ENCODE measurements around the gene INTS15.
A peak's percentile ranks its signal among the peaks of the same experiment; 100 is the strongest.
"Not testable (repeated sequence)": the region's sequence is repeated elsewhere in the genome, so short reads cannot be mapped to it uniquely, and the experiment has no call there.

The INTS15 gene

DNA sequence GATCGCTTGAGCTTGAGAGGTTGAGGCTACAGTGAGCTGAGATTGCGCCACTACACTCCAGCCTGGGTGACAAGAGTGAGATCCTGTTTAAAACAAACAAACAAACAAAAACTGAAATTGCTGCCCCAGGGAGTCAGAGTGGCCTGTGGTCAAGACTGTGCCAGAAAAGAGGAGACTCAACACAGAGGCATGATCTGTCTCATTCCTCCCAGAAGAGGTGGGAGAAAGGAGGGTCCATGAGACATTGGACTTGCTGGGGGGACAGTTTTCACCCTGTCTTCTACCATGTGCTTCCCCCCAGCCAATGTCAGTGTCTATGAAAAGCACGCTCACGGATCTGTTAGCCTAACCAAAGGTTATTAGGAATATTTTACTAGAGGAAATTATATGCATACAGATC lies 28.8 kb downstream of the INTS15 start:
- DNase-seq (ENCODE audit: low read depth): no peak

DNA sequence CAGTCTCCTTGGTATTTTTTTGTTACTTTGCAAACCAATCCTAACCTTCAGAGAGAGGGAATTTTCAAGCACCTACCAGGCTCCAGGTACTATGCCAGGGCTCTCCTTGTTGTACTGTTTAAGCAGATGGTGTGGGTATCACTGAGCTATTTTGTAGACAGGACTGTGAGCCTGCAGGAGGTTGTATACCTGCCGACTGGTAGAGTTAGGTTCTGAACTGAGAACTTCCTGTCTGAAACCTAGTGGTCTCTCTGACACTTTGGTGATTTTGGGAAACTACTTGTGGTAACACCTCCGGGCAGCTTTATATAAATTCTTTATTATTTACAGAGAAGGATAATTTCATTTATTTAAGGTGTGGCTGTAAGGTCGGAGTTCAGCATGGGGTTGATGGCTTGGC lies 30.1 kb downstream of the INTS15 start:
- DNase-seq (ENCODE audit: low read depth): no peak

DNA sequence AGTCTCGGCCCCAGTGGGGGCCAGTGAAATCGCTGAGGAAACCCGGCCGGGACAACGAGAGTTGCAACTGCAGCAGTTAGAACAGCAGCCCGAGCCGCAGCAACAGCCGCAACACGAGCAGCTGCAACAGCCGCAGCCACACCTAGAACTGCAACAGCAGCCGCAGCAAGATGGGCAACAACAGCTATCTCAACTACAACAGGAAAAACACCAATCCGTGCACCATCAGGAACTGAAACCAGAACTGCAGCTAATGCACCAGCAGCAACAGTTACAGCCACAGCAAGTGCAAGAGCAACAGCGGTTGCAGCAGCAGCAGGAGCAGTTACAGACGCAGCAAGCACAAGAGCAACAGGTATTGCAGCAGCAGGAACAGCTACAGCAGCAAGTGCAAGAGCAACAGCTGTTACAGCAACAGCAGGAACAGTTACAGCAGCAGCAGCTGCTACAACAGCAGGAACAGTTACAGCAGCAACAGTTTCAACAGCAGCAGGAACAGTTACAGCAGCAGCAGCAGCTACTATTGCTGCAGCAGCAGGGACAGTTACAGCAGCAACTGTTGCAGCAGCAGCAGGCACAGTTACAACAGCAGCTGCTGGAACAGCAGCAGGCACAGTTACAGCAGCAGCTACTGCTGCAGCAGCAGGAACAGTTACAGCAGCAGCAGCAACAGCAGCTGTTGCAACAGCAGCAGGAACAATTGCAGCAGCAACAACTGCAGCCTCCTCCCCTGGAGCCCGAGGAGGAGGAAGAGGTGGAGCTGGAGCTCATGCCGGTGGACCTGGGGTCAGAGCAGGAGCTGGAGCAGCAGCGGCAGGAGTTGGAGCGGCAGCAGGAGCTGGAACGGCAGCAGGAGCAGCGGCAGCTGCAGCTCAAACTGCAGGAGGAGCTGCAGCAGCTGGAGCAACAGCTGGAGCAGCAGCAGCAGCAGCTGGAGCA lies 31.6 kb downstream of the INTS15 start:
- no peak for DNase-seq (ENCODE audit: low read depth)

DNA sequence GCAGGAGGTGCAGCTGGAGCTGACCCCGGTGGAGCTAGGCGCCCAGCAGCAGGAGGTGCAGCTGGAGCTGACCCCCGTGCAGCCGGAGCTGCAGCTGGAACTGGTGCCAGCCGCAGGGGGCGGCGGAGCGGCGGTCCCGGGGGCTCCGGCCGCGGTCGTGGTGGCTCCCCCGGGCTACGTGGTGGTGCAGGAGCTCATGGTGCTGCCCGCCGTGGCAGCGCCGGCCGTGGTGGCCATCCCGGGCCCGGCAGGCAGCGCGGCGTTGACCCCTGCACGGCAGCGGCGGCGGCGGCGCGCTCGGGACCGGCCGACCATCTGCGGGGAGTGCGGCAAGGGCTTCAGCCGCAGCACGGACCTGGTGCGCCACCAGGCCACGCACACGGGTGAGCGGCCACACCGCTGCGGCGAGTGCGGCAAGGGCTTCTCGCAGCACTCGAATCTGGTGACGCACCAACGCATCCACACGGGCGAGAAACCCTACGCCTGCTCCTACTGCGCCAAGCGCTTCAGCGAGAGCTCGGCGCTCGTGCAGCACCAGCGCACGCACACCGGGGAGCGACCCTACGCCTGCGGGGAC lies 32.4 kb downstream of the INTS15 start:
- DNase-seq (ENCODE audit: low read depth): no peak

DNA sequence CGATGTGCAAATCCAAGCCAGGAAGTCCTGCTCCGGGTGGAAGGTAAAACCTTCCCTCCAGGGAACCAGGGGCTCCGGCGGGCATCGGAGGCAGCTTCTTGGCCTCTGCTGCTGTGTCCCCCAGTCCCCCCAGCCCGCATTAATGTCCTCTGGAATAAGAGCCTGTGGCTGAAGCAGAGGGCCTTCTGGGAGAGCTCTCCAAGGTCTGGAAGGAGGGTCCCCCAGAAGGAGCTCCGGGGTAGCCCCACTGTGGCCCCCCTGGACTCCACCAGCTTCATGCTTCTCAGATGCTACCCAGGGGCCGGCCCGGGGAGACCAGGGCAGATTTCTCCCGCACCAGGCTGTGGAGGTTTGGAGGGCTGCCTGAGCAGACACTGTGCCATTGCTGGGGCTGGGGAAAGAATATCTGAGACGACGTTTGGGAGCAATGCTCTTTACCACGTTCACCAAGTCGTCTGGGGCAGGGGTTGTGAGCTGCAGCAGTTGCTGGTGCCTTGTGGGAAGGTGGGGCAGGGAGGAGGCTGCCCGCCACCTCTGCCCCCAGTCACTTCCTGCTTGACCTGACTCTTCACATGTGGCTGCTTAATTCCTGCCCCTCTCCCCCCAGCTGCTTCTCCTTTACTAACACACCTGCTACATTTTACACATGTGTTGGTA lies 33.9 kb downstream of the INTS15 start:
- DNase-seq (ENCODE audit: low read depth): no peak

DNA sequence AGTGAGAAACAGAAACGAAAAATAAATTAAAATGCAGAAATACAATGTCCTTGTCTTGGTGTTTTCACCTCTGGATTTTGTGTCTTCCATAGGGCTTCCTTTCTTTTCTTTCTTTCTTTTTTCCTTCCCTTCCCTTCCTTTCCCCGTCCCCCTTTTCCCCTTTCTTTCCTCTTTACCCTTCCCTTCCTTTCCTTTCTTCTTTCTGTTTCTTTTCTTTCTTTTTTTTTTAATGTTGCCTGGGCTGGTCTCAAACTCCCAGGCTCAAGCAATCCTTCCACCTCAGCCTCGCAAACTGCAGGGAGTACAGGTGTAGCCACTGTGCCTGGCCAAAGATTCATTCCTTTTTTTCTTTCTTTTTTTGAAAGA lies 34.4 kb downstream of the INTS15 start:
- DNase-seq (ENCODE audit: low read depth): no peak

DNA sequence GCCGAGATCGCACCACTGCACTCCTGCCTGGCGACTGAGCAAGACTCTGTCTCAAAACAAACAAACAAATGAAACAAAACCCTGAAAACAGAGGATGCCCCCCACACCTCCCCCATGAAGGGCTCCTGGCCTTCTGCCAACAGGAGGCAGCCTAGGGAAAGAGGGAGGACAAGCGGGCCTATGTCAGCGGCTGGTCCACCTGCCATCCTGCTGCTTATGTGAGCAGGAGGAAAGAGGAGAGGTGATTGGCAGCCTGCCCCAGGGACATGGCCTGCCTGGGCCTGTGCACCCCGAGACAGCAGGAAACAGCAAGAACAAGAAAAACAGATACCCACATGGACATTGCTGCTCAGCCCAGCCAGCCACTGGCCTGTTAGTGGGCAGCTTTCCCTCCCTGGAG lies 38.2 kb downstream of the INTS15 start:
- DNase-seq (ENCODE audit: low read depth): no peak

DNA sequence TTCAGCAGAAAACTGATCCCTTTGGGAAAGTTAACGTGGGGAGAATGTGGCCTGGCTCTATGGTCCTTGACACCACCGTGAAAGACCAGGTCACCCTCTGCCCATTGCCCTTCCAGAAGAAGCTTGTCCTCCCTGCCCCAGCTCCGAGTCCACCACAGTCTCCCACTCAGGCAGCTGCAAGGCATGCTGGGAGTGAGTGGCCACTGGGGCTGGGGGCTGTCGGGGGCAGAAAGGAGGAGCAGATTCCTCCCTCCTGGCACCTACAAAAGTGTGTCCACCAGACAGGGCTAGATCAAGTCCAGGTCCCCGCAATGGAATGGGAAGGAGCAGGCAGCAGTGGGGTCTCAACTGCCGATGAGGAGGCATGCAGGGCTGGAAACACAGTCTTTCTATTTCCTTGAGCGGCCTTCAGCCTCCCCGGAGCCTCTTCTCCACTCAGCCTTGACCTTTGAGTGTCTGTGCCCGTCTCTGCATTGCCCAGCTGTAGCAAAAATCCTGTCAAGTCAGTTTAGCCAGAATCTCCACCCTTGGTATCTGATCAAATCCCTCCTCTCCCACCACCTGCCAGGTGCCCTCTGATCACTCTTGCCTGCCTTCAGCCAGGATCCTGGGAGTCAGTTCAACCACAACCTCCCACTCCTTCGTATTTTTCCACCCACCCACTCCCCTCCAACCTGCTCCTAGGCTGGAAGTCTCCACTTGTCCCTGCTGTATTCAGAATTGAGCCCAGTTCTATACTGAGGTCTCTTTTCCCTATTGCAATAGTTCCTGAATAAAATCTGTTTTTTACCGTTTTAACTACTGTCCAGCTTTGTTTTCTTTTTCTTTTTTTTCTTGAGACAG lies 40.4 kb downstream of the INTS15 start:
- DNase-seq (ENCODE audit: low read depth): no peak

DNA sequence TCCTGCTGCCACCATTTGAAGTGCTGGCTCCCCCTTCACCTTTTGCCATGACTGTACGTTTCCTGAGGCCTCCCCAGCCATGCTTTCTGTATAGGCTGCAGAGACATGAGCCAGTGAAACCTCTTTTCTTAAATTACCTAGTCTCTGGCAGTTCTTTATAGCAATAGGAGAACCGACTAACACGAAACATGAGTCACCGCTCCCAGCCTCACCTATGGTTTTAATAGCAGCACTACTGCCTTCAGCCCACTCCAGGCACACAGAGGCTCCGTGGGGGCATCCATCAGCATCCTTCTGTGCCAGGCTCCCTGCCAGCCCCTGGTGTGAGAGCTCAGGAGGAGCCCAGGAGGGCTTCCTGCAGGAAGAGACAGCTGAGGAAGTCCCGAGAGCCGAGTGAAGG lies 41.8 kb downstream of the INTS15 start:
- DNase-seq (ENCODE audit: low read depth): no peak

DNA sequence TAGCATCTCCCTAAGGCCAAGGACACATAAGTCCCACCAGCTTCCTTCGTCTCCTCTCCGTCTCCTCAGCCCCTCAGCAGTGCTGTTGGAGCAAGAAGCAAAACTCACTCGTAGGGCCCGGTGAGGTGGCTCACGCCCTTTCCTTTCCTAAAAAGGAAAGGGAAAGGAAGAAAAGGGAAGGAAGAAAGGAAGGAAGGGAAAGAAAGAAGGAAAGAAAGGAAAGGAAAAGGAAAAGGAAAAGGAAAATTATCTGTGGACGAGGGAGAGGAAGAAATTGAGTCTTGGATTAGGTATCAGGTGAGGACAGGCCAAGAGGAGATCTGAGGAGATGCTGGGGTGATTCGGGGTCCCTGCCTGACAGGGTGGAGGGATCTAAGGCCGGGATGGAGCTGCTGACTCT lies 44.2 kb downstream of the INTS15 start:
- DNase-seq (ENCODE audit: low read depth): no peak

DNA sequence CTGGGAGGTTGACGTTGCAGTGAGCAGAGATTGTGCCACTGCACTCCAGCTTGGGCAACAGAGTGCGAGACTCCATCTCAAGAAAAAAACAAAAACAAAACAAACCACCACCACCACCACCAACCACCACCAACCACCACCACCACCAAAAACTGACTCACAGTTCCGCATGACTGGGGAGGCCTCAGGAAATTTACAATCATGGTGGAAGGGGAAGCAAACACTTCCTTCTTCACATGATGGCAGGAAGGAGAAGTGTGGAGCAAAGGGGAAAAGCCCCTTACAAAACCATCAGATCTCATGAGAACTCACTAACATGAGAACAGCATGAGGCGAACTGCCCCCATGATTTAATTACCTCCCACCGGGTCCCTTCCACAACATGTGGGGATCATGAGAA lies 45.1 kb downstream of the INTS15 start:
- DNase-seq (ENCODE audit: low read depth): not testable (repeated sequence)

DNA sequence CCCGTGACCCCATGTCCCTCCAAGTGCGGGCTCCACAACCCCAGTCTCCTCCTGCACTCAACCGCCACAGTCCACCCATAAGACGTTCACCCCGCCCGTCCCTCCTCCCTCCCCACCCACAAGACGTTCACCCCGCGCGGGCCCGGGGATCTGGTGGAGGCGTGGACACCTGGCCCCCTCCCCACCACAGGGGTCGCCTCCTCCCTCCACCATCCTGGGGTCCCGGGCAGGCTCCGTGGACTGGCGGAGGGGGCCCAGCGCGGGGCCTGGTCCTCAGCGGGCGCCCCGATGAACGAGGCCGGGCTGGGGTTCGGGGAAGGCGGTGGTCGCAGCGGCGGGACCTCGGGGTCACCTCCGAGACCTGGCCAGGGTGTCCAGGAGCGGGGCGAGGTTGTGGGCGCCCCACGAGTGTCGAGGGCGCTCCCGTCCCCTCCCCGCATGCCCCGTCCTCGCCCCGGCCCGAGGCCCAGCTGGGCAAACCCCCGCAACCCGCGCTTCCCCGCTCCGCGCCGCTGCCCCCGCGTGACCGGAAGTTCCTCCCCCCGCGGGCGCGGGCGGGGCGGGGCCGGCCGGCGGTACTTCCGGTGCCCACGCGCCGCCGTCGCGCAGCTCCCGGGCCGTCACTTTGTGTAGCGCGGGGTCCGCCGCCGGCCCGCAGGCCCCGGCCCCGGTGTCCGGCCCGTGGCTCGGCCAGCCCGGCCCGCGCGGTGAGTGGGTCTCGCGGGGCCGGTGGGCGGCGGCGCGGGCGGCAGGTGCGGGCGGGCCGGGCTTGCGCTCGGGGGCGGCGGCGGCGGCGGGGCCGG lies 47.1 kb downstream of the INTS15 start, which contains the start of gene ZNF316:
Gene ZNF316 (plus strand): TSS at position 578 of the 803 bp plus-strand sequence. CDS start 5,092 bp downstream, outside the sequence.
- DNase-seq (ENCODE audit: low read depth): peak; percentile 38

DNA sequence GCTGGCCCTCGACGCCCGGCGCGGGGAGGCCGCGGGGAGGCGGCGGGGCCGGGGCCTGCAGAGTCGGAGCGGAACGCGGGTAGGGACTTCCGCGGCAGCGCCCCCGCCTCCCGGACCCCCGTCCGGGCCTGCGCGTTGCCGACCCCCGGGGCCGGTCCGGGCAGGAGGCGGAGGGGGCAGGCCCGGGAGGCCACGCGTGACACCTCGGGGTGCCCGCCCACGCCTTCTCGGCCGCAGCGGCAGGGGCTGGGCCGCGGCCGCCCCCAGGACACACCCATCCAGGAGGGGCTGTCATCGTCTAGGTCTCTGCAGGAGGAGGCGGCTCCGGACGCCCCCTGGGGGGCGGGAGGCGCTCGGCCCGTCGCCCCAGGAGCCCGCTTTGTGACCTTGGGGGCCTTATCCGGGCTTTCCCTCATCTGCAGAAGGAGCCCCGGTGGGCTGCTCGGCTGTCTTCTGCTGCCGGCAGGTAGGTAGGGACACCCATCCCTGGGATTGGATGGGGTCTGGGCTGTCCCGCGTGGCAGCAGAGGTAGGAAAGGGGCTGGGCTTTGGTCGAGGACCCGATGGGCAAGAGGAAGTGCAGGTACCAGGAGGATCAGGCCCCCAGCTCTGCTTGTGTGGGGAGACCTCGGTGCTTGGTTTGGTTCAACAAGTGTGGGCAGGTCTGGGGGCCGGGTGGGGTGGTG lies 47.9 kb downstream of the INTS15 start:
- DNase-seq (ENCODE audit: low read depth): peak; percentile 55

DNA sequence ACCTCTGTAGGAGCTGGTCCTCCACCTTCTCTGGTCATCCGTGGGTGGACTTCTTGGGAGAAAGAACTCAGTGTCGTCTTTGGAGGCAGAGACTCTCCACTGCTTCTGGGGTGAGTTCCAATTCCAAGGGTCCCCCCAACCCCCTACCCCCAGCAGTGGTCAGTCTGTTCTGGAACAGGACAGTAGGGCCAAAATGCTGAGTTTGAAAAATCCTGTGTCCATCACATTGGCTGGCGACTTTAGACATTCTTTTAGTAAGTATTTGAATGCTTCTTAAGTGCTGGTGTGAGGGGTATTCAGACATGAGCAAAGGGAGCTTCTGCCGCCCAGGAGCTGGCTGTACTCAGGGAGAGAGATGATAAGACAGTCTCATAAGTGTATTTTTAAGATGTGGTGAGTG lies 49.2 kb downstream of the INTS15 start:
- no peak for DNase-seq (ENCODE audit: low read depth)

DNA sequence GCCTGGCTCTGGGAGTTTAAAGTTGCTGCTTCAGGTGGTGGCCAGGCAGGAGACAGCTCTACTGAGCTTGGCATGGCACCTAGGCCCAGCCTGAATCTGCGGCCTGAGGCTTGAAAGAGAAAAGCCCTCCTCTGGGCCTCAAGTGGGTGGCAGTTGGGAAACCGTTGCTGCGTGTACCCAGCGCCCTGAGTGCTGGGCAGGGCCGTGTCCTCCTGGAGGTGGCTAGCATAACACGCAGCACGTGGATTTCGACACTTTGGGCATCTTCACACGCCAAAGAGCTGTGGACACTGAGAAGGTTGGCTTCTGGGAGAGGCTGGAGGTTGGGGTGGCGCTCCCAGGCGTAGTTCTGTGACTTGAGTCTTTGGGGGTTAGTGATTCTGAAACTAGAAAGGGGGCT lies 49.8 kb downstream of the INTS15 start:
- no peak for DNase-seq (ENCODE audit: low read depth)

DNA sequence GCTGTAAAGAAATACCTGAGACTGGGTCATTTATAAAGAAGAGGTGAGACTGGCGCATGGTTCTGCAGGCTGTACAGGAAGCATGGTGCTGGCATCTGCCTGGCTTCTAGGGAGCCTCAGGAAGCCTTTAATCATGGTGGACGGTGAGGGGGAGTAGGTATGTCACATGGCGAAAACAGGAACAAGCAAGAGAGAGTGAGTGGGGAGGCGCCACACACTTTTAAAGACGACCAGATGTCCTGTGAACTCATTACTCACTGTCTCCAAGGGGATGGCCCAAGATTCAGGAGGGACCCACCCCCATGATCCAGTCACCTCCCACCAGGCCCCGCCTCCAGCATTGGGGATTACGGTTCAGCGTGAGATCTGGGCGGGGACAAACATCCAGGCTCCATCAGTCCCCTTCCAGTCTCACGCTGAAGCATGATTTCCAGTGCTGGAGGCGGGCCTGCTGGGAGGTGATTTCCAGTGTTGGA lies 50.5 kb downstream of the INTS15 start:
- no peak for DNase-seq (ENCODE audit: low read depth)

DNA sequence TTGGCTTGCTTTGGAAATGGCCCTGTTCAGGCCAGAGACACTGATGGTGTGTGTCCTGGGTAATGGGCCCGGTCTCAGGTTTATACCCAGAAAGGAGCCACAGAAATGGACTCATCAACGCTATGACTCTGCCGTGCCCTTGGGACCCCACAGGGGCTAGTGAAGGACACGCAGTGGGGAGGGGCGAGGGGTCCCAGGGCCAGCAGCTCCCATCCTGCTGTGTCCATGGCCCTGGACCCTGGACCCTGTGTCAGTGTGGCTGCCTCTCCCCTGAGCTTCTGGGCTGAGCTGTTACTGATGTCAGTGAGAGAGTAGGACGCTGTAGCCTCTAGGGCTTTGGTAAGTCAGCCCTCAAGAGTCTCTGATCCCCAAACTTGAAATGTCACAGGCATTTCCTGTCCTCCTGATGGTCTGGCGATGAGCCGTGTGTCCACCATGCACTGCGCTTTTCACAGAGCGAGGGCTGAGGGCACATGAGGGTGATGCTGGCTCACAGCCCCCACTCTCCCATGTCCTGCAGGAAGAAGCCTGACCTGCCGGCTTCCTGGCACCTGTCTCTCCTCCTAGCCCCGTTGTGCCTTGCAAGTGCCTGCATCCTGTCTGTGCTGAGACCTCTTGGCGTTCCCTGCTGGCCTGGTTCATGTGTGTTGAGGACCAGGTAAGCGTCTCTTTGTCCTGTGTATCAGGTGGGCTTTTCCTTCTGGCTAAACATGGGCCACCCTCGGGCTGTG lies 51.6 kb downstream of the INTS15 start:
- DNase-seq (ENCODE audit: low read depth): no peak

DNA sequence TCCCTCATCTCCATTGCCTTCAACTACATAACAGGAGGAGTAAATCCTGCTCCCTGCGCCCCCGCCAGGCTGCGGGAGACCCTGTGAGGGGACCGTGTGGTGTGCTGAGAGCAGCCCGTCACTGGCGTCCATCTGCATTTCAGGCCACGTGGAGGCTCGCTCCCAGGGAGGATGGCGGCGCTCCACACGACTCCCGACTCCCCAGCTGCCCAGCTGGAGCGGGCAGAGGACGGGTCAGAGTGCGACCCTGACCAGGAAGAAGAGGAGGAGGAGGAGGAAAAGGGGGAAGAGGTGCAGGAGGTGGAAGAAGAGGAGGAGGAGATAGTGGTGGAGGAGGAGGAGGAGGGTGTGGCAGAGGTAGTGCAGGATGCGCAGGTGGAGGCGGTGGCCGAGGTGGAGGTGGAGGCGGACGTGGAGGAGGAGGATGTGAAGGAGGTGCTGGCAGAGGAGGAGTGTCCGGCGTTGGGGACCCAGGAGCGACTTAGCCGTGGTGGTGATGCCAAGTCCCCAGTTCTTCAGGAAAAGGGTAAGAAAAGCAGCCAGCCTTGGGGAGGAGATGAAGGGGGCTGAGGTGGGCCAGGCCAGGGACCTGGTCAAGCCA lies 52.5 kb downstream of the INTS15 start:
- DNase-seq (ENCODE audit: low read depth): no peak

DNA sequence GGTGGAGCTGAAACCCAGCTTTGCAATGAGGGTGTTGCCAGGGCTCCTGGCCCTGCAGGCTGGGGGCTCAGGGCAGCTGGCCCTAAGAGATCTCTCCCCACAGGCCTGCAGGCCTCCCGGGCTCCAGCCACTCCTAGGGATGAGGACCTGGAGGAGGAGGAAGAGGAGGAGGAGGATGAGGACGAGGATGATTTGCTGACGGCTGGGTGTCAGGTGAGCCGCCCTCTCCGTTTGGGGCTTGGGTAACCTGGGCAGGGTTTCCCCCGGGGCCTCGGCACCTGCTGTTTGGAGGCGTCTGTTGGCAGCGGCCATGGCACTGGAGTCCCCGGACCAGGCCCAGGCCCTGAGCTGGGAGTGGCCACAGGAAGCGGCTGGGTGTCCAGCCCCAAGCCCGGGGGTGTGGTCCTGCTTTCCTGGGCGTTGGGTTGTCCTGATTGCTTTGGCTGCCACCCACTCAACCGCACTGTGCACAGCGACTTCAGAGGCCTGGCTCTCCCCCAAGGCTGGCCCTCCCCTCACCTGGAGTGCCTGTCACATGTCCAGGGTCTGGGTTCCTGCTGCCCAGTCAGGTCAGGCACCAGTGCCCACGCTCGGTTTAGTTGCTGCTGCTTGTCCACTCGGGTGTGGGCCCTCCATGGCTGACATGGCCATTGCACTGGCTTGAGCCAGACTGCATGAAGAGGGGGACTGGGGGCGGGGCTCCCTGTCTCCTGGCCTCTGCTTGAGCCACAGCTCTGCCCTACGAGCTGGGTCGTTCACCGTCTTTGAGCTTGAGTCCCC lies 53.2 kb downstream of the INTS15 start:
- DNase-seq (ENCODE audit: low read depth): no peak
